Stomach smooth muscle (tissue), 2 donors: Measurements from ENCODE around the gene HMGN3.
A peak's percentile ranks its signal among the peaks of the same experiment; 100 is the strongest.

ENCODE experiments used
- H3K27ac ChIP-seq: one replicate; pipeline ENCODE4 v1.7.0; 2013; ENCODE audit warnings: mild to moderate bottlenecking, low read length, inconsistent platforms
- H3K27me3 ChIP-seq, 2 donors: one replicate each; pipeline ENCODE4 v1.7.0; 2013; ENCODE audit warnings: low read length in 2 of 2; ENCODE audit not compliant: insufficient read depth in 2 of 2, control insufficient read depth in 1 of 2
- H3K36me3 ChIP-seq, 2 donors: one replicate each; pipeline ENCODE4 v1.7.0; 2013; ENCODE audit warnings: low read length in 2 of 2; ENCODE audit not compliant: control insufficient read depth in 2 of 2, insufficient read depth in 2 of 2
- H3K4me1 ChIP-seq: one replicate; pipeline ENCODE4 v1.7.0; 2013; ENCODE audit warnings: low read length; ENCODE audit not compliant: control insufficient read depth, insufficient read depth
- H3K4me3 ChIP-seq, 2 donors: one replicate each; pipeline ENCODE4 v1.7.0; 2013; ENCODE audit warnings: low read length in 2 of 2
- H3K9ac ChIP-seq, 2 donors: one replicate each; pipeline ENCODE4 v1.7.0; 2013; ENCODE audit warnings: low read length in 2 of 2, mild to moderate bottlenecking in 1 of 2
- H3K9me3 ChIP-seq, 2 donors: one replicate each; pipeline ENCODE4 v1.7.0; 2013; ENCODE audit warnings: low read length in 2 of 2; ENCODE audit not compliant: control insufficient read depth in 2 of 2
- donor health status: healthy.
- donor health status: Pancreatic carcinoma.

HMGN3 gene

DNA sequence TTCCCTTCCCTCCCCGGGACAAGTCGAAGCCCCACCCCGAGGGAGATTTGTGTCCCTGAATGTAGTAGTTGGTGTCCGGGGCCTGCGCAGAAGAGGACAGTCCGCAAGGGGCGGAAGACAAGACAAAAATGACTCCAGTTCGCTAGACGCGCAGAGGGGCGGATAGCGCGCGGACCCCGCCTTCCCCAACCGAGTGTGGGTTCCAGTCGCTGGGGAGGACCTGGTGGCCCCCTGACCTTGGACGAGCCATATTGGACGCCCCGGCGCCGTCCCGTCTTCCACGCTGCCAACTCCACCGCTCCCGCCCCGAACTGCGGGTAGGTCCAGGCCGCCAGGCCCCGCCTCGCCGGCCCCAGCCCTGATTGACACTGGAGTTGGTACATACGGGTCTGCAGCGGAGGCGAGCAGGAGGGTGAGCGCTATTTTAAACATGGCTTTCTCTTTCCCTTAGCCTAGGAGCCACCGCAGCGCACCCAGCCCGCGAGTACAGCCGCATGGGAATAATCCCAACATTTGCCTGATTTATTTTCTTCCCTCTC, 802 bp downstream of the HMGN3 start:
- peak overlapping the region; percentile 86 for H3K27ac ChIP-seq
- no peaks in the 10 kb centered on the region for H3K36me3 ChIP-seq
- H3K9ac ChIP-seq = peak overlapping the region; percentile 85 to 86
- H3K9me3 ChIP-seq = no peaks in the 10 kb centered on the region
- H3K27me3 ChIP-seq = no peaks in the 10 kb centered on the region
- peaks cover 3% of the 10 kb centered on the region for H3K4me1 ChIP-seq
- H3K4me3 ChIP-seq = peak overlapping the region; percentile 88 to 97

DNA sequence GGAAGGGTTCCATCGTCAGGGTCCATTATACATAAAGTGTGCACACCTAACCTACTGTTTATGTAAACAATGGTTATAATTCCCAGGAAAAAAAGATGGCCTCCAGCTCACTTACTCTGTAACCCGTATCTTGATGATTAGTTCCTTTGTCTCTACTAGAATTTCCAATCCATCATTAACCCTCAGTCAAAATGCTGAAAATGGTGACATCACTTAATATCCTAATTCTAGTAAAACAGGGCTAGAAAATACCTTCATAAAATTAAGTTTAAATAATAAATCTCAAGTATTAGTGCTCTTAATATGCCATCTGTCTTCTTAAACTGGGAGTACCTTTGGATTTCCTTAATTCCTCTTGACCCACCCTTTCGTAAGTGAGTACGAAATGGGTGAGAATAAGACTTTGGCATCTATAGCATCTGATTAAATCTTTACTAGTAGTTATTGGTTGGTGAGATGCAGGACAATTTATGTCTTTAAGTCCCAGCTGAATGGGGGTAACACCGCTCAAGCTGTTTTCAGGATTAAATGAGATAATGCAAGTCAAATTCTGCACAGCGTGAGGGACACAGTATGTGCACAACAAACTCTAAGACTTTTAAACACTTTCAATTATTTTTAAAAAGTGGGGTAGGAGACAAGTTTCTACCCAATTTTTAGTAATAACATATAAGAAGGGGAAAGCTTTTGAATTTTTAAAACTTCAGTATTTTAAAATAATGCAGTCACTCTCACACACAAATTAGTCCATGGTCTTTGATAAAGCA, 1.6 kb downstream of the HMGN3 start:
- Histone ChIP-seq H3K27me3 (no peaks in the 10 kb centered on the region), H3K27ac (peak overlapping the region; percentile 86), H3K36me3 (no peaks in the 10 kb centered on the region), H3K4me1 (peaks cover 3% of the 10 kb centered on the region), H3K9ac (peak overlapping the region; percentile 85 to 86), H3K9me3 (no peaks in the 10 kb centered on the region), H3K4me3 (peak overlapping the region; percentile 88 to 97)

DNA sequence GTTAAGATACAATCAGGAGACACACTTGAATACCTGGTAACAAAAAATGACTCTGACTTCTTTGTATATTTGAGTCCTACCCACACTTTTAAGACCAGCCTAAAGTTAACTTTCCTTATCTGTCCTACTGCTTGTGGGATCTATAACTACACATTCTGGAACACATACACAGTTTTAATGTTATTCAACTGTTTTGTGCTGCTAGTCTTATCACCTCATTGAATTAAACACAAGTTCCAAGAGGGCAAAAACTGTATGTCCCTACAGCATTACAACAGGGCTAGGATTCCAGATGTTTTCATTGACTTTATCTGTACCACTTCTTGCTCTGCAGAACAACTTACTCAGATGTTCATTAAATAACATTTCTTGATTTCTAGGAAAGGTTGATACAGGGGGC, 2.8 kb downstream of the HMGN3 start:
- Histone ChIP-seq H3K4me1 (peaks cover 3% of the 10 kb centered on the region), H3K4me3 (no peak overlapping the region), H3K27ac (no peak overlapping the region), H3K27me3 (no peaks in the 10 kb centered on the region), H3K36me3 (no peaks in the 10 kb centered on the region), H3K9me3 (no peaks in the 10 kb centered on the region), H3K9ac (no peak overlapping the region)

DNA sequence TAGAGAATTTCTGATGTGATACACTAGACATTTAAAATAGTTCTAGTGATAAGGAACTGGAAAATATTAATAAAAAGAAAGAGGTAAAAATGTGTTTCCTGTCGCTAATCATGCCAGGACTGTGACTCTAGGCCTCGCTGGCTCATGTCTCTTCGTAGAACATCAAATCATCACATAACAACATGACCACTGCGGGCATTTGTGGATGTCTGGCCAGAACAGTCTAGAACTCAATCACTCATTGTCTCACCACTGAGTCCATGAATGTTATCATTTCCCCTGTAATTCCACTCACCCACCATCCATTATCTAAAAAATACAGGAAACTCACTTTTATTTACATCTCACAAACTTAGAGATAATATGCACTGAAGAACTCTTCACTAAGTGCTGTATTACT, 3.4 kb downstream of the HMGN3 start:
- H3K27me3 ChIP-seq = no peaks in the 10 kb centered on the region
- no peak overlapping the region for H3K4me3 ChIP-seq
- no peaks in the 10 kb centered on the region for H3K36me3 ChIP-seq
- peaks cover 3% of the 10 kb centered on the region for H3K4me1 ChIP-seq
- no peak overlapping the region for H3K9ac ChIP-seq
- no peaks in the 10 kb centered on the region for H3K9me3 ChIP-seq
- no peak overlapping the region for H3K27ac ChIP-seq

DNA sequence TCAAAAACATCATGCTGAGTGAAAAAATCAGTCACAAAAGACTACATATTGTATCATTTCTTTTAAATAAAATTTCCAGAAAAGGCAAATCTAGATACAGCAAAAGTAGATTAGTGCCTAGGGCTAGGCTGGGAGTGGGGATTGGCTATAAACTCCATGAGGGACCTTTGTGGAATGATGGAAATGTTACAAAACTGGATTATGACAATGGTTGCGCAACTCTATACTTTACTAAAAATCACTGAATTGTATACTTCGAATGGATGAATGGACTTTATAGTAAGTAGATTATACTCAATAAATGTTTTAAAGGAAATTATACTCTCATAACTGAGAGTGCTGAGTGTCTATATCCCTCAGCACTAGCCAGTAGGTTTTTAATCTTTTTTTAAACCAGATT, 4.3 kb downstream of the HMGN3 start:
- Histone ChIP-seq H3K36me3 (no peaks in the 10 kb centered on the region), H3K9me3 (no peaks in the 10 kb centered on the region), H3K4me1 (peaks cover 3% of the 10 kb centered on the region), H3K27me3 (no peaks in the 10 kb centered on the region), H3K9ac (no peak overlapping the region), H3K4me3 (no peak overlapping the region), H3K27ac (no peak overlapping the region)

DNA sequence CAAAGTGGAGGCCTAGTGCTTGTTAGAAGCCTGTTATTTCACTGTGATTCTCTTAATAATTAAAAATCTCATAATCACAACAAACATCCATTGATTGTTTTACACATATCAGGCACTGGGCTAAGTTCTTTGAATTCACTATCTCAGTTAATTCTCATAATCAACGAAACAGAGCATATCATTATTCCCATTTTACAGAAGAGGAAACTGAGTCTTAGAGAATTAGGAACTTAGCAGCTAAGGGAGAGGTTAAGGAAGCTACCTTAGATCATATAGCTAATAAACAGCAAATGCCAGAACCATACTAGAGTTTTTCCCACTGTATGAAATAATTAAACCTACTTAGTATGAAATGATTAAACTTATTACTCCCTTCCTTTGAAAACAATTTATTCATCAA, 7.0 kb downstream of the HMGN3 start:
- Histone ChIP-seq H3K4me1 (peaks cover 3% of the 10 kb centered on the region), H3K9ac (no peak overlapping the region), H3K4me3 (no peak overlapping the region), H3K36me3 (no peaks in the 10 kb centered on the region), H3K27ac (no peak overlapping the region), H3K27me3 (no peaks in the 10 kb centered on the region), H3K9me3 (no peaks in the 10 kb centered on the region)

DNA sequence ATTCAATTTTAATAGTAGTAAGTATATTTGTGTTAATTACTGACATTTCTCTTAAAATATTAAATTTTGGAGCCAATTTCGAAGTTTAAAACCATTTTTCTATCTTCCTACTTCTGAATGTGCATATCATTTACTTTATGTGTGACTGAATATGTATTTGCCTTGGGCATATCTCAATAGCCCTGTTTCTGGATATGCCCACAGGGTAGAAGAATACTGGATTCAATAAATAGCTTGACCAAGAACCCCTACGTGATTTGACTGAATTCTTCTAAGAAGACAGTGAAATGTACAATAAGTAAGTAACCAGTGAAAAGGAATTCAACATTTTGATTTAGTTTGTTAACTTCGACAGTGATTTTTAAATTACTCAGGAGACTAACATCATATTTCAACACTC, 7.8 kb downstream of the HMGN3 start:
- H3K4me1 ChIP-seq = no peaks in the 10 kb centered on the region
- no peaks in the 10 kb centered on the region for H3K36me3 ChIP-seq
- no peak overlapping the region for H3K9ac ChIP-seq
- H3K27me3 ChIP-seq = no peaks in the 10 kb centered on the region
- H3K27ac ChIP-seq = no peak overlapping the region
- no peak overlapping the region for H3K4me3 ChIP-seq
- H3K9me3 ChIP-seq = no peaks in the 10 kb centered on the region

DNA sequence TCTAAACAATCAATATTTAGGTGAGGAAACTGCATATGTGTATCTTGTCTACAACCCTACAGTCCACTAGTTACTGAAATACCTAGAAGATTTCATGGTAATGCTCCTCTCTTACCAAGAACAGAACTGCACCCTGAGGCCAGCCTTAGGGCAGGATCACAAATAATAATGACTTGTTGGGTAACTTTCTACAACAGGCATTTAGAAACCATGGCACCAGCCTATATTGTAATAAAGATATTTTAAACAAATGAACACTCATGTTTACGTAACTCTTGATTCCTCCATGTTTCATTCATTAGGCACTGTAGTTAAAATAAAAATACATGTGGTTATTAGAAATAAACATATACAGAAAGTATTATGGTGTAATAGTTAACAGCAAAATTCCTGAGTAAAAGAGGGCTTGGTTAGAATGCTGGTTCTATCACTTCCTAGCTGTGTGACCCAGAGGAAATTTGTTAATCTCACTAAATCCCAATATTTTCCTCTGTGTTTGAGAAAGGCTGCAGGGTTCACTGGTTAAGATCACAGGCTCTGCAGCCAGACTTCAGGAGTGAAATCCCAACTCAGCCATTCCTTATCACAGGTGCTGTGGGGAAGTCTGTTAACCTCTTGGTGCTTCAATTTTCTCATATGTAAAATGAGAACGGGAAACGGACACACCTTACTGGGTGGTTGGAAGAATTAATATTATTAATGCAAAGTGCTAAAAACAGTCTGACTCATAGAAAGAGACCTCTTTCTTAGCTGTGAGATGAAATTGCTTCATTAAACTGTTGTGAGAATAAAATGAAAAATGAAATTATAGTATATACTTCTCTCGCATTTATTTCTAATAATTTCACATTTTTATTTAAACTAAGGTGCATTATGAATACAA, 8.5 kb downstream of the HMGN3 start:
- H3K36me3 ChIP-seq = no peaks in the 10 kb centered on the region
- no peak overlapping the region for H3K4me3 ChIP-seq
- H3K27ac ChIP-seq = no peak overlapping the region
- H3K27me3 ChIP-seq = no peaks in the 10 kb centered on the region
- H3K9ac ChIP-seq = no peak overlapping the region
- H3K9me3 ChIP-seq = no peaks in the 10 kb centered on the region
- H3K4me1 ChIP-seq = no peaks in the 10 kb centered on the region

DNA sequence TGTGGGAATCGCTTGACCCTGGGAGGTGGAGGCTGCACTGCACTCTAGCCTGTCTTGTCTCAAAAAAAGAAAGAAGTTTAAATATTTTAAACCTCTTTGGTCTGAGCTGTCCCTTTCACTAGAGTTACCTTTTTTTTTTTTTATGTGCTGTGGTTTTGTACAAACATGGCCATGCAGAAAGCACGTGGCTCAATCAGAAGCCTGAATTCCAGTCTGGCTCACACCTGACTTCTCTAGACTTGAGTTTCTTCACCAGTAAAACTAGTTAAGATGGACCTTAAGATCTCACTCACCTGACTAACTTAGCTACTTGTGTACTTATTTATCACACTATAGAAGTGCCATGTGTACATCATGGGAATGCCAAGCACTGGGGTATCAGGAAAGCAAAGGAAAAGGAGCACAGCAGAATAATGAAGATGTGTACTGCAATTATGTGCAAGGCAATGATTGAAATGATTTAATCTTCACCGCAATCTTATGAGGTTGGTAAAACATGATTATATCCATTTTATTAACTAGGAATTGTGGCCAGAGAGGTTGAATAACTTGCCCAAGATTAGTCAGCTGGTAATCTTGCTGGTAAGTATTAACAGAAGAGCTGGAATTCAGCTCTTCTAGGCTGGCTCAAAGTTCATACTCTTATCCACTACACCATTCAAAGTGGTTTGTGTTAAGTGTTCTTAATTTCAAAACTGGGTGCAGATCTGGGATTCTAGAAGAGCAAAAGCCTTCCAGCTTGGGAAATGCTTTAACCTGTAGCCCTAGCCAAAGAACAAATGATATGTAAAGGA, 10.7 kb downstream of the HMGN3 start:
- no peak overlapping the region for H3K4me3 ChIP-seq
- no peak overlapping the region for H3K27ac ChIP-seq
- no peaks in the 10 kb centered on the region for H3K27me3 ChIP-seq
- H3K36me3 ChIP-seq = no peaks in the 10 kb centered on the region
- H3K4me1 ChIP-seq = no peaks in the 10 kb centered on the region
- H3K9me3 ChIP-seq = no peaks in the 10 kb centered on the region
- H3K9ac ChIP-seq = no peak overlapping the region

DNA sequence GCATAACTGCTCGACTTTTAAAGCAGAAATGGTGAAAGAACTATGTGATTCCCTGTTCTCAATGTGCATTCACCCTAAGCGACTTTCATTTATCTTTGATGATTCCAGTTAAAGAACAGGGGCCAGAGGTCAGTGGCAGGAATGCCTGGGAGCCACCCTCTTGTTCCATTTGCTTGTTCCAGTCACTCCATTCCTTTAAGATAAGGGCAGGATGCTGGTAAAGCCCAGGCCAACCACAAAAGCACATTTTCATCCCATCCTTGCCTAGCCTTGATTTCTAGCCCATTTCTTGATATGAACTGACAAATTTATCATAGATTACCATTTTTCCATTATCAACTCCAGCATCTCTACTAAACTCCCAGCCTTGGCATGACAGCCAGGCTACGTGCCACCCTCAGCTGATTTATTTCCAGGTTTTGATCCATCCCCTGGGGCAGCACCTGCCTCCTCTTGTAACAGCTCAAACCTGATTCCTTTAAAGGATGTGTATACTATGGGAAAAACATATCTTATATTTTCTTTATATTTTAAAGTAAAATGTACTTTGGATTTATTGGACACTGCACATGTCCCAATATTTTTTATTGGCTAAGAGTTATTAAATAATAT, 19.2 kb downstream of the HMGN3 start:
- Histone ChIP-seq H3K36me3 (no peaks in the 10 kb centered on the region), H3K4me3 (no peak overlapping the region), H3K9me3 (no peaks in the 10 kb centered on the region), H3K27ac (no peak overlapping the region), H3K9ac (no peak overlapping the region), H3K4me1 (no peaks in the 10 kb centered on the region), H3K27me3 (no peaks in the 10 kb centered on the region)
